Erythroblast (primary cell): ENCODE results near the gene NPAS2.

Experiments used
- GATA1 ChIP-seq: IDR thresholded peaks from 2 replicates; pipeline ENCODE4 v1.6.1; 2011; ENCODE audit warnings: low read depth, mild to moderate bottlenecking, control low read depth, low read length, moderate library complexity
- POLR2A ChIP-seq: IDR thresholded peaks from 2 replicates; pipeline ENCODE4 v1.6.1; 2011; ENCODE audit warnings: mild to moderate bottlenecking, low read length

DNA sequence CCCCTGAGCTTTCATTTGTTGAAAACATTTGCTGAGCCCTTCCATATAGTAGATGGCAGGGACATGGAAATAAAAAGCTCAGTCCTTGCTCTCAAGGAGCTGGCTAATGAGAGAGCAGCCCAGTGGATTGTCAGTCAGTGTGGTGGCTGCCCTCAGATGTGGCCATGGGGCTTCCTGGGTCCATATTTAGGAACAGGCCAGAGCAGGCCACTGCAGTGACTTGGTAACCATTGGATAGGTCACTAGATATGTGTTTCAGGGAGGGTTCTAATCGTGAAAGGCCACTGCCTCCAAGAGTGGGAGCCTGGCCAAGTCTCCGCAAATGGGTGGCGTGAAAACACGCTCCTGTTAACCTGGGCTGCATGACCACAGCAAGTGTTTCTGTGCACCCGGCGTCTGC, 37.4 kb downstream of the NPAS2 start:
- no peak for TF ChIP-seq POLR2A
- no peak for TF ChIP-seq GATA1
